ENCODE results near the gene FBXW8. TPM values are rescaled to one million over a fixed set of nuclear protein-coding genes. Genes with fewer than 3 reads are reported as not detected.

The FBXW8 gene
- total RNA-seq, 3 donors from 2014 or later (not counting 1 experiment from before 2014, with no cell fraction given): 11.5 to 16.0 (median 13.5) TPM

DNA sequence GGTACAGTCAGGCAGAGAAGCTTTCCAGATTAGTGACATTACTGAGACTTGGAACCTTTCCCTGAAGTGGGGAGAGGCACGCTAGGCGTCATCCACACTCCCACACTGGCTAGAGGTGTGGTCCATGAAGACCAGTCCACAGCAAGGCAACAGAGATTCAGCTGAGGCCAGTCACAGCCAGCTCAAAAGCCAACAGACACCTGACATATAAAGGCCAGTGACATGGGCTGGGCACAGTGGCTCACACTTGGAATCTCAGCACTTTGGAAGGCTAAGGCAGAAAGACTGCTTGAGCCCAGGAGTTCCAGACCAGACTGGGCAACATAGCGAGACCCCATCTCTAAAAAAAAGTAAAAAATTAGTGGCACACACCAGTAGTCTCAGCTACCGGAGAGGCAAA is 40.4 kb upstream of the FBXW8 start:
- TF ChIP-seq, protein P1, sequence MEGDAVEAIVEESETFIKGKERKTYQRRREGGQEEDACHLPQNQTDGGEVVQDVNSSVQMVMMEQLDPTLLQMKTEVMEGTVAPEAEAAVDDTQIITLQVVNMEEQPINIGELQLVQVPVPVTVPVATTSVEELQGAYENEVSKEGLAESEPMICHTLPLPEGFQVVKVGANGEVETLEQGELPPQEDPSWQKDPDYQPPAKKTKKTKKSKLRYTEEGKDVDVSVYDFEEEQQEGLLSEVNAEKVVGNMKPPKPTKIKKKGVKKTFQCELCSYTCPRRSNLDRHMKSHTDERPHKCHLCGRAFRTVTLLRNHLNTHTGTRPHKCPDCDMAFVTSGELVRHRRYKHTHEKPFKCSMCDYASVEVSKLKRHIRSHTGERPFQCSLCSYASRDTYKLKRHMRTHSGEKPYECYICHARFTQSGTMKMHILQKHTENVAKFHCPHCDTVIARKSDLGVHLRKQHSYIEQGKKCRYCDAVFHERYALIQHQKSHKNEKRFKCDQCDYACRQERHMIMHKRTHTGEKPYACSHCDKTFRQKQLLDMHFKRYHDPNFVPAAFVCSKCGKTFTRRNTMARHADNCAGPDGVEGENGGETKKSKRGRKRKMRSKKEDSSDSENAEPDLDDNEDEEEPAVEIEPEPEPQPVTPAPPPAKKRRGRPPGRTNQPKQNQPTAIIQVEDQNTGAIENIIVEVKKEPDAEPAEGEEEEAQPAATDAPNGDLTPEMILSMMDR (IDR thresholded peaks at IDR 0.05): no peak
- Mint-ChIP-seq H3K4me1 (no peaks in the 10 kb centered on the region), H3K4me3 (no peak overlapping the region), H3K36me3 (no peaks in the 10 kb centered on the region), H3K27me3 (ENCODE audit: low read depth in 2 of 2) (peaks cover 13 to 14% of the 10 kb centered on the region in 2 donors), H3K27ac (no peak overlapping the region), H3K9me3 (no peaks in the 10 kb centered on the region)
- Histone ChIP-seq H3K4me3 (ENCODE audit: low read length) (no peak overlapping the region), H3K27ac (ENCODE audit: low read length) (no peak overlapping the region), H3K27me3 (ENCODE audit: control insufficient read depth, insufficient read depth, low read length) (peaks cover 4% of the 10 kb centered on the region), H3K4me1 (ENCODE audit: control insufficient read depth, insufficient read depth, low read length) (no peaks in the 10 kb centered on the region), H3K36me3 (ENCODE audit: control insufficient read depth, insufficient read depth, low read length) (no peaks in the 10 kb centered on the region), H3K9me3 (ENCODE audit: control insufficient read depth, insufficient read depth, low read length) (peaks cover 3% of the 10 kb centered on the region)
- ATAC-seq: no peak
- no peak for DNase-seq
- WGBS (ENCODE audit: insufficient coverage): 75% methylated on average over 4 of the region's 4 CpGs
- intact Hi-C loops (cut with micrococcal nuclease): no loop called here

- H3K27ac ChIP-seq (ENCODE audit: low read length): no peak overlapping the region
- intact Hi-C loops (cut with micrococcal nuclease): no loop called here
- Mint-ChIP-seq H3K27ac (no peak overlapping the region), H3K4me1 (peaks cover 5 to 12% of the 10 kb centered on the region in 2 donors), H3K9me3 (no peaks in the 10 kb centered on the region), H3K36me3 (no peaks in the 10 kb centered on the region), H3K27me3 (ENCODE audit: low read depth in 2 of 2) (peaks cover 41 to 50% of the 10 kb centered on the region in 2 donors), H3K4me3 (no peak overlapping the region)
- DNase-seq: no peak
- TF ChIP-seq, protein P1 (IDR thresholded peaks at IDR 0.05): no peak
- peaks cover 12% of the 10 kb centered on the region for H3K4me1 ChIP-seq (ENCODE audit: control insufficient read depth, insufficient read depth, low read length)
- H3K4me3 ChIP-seq (ENCODE audit: low read length): no peak overlapping the region
- peaks cover 3% of the 10 kb centered on the region for H3K9me3 ChIP-seq (ENCODE audit: control insufficient read depth, insufficient read depth, low read length)
- peaks cover 26% of the 10 kb centered on the region for H3K27me3 ChIP-seq (ENCODE audit: control insufficient read depth, insufficient read depth, low read length)
- ATAC-seq: no peak
- WGBS (ENCODE audit: insufficient coverage): 93% methylated on average over 4 of the region's 4 CpGs
- H3K36me3 ChIP-seq (ENCODE audit: control insufficient read depth, insufficient read depth, low read length): no peaks in the 10 kb centered on the region
Measured at GRCh38 chr12:116874324-116874995, 36.3 kb upstream of the FBXW8 start.

- Histone ChIP-seq H3K4me3 (ENCODE audit: low read length) (no peak overlapping the region), H3K27me3 (ENCODE audit: control insufficient read depth, insufficient read depth, low read length) (peaks cover 36% of the 10 kb centered on the region), H3K9me3 (ENCODE audit: control insufficient read depth, insufficient read depth, low read length) (peaks cover 3% of the 10 kb centered on the region), H3K36me3 (ENCODE audit: control insufficient read depth, insufficient read depth, low read length) (no peaks in the 10 kb centered on the region), H3K4me1 (ENCODE audit: control insufficient read depth, insufficient read depth, low read length) (peaks cover 23% of the 10 kb centered on the region), H3K27ac (ENCODE audit: low read length) (no peak overlapping the region)
- TF ChIP-seq, protein P1 (IDR thresholded peaks at IDR 0.05): no peak
- intact Hi-C loops (cut with micrococcal nuclease): no loop called here
- Mint-ChIP-seq H3K4me3 (no peak overlapping the region), H3K27ac (no peak overlapping the region), H3K27me3 (ENCODE audit: low read depth in 2 of 2) (peaks cover 53 to 65% of the 10 kb centered on the region in 2 donors), H3K36me3 (no peaks in the 10 kb centered on the region), H3K9me3 (no peaks in the 10 kb centered on the region), H3K4me1 (peaks cover 18 to 25% of the 10 kb centered on the region in 2 donors)
- DNase-seq (no peak), ATAC-seq (no peak)
- WGBS (ENCODE audit: insufficient coverage): 28% methylated on average over 18 of the region's 19 CpGs
Measured at GRCh38 chr12:116876151-116876869, 34.4 kb upstream of the FBXW8 start.
